ENCODE measurements around the gene RUNX1.

Gene RUNX1

DNA sequence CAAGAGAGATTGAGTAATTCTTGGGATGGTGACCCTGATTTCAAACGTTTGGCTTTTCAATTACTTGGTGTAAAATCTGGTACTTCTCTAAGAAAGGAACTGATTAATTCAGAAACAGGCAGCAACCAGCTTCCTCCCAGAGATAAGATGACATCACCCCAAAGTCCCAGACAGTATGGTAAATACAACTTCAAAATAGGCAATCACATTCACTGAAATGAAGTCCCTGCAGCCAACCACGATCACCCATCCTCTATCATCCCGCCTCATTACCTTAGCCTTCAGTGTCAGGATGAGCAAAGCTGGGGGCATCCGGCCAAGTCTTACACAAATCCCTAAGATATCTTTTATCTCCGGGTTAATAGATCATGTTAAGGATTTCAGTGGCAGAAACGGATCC lies 26.4 kb upstream of the RUNX1 start:
- peak; percentile 78 for ATAC-seq
- TF ChIP-seq ARNTL (CRISPR knock-in tag; IDR thresholded peaks at IDR 0.05; ENCODE audit: borderline replicate concordance, low read depth): no peak
- no peak for TF ChIP-seq ZFP3 (CRISPR knock-in tag; IDR thresholded peaks at IDR 0.05)
- TF ChIP-seq TOX (CRISPR knock-in tag; IDR thresholded peaks at IDR 0.05; ENCODE audit: borderline replicate concordance): no peak
- TF ChIP-seq RARB (CRISPR knock-in tag; IDR thresholded peaks at IDR 0.05): no peak
- no peak for TF ChIP-seq ZC3H10 (CRISPR knock-in tag; IDR thresholded peaks at IDR 0.05)
- TF ChIP-seq POU6F1 (CRISPR knock-in tag; IDR thresholded peaks at IDR 0.05; ENCODE audit: borderline replicate concordance, low read depth): no peak
- TF ChIP-seq GLIS3 (CRISPR knock-in tag; IDR thresholded peaks at IDR 0.05): no peak
- TF ChIP-seq TSHZ2 (CRISPR knock-in tag; IDR thresholded peaks at IDR 0.05): no peak
- TF ChIP-seq ZFP30 (CRISPR knock-in tag; IDR thresholded peaks at IDR 0.05): no peak
- no peak for TF ChIP-seq ZNF8 (CRISPR knock-in tag; IDR thresholded peaks at IDR 0.05)
- TF ChIP-seq TCF4 (CRISPR knock-in tag; IDR thresholded peaks at IDR 0.05; ENCODE audit: borderline replicate concordance): no peak

DNA sequence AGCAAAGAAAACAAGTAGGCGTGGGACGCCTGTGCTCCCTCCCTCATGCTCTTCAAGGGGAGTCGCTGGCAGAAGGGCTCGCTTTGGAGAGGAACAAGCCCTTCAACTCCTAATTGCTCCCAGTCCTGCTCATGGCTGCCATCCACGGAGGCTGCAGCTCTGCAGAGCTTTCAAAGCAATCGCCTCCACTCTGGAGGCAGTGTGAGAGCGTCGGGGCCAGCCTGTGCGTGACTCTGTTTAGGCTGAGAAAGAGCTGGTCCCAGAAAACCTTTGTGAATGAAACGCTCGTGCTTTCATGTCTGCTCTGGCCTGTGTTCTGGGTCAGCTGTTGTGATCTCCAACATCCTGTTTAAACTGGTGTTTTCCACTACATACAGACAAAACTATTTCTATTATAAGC lies 23.9 kb upstream of the RUNX1 start:
- no peak for ATAC-seq
- TF ChIP-seq PATZ1 (CRISPR knock-in tag; IDR thresholded peaks at IDR 0.05; ENCODE audit: borderline replicate concordance) (no peak), ZFP30 (CRISPR knock-in tag; IDR thresholded peaks at IDR 0.05) (no peak), RARB (CRISPR knock-in tag; IDR thresholded peaks at IDR 0.05) (no peak), ESRRG (CRISPR knock-in tag; IDR thresholded peaks at IDR 0.05) (no peak), TCF4 (CRISPR knock-in tag; IDR thresholded peaks at IDR 0.05; ENCODE audit: borderline replicate concordance) (no peak), ARNTL (CRISPR knock-in tag; IDR thresholded peaks at IDR 0.05; ENCODE audit: borderline replicate concordance, low read depth) (no peak), POU6F1 (CRISPR knock-in tag; IDR thresholded peaks at IDR 0.05; ENCODE audit: borderline replicate concordance, low read depth) (no peak), ZC3H10 (CRISPR knock-in tag; IDR thresholded peaks at IDR 0.05) (no peak), CSRNP3 (CRISPR knock-in tag; IDR thresholded peaks at IDR 0.05) (no peak), TOX (CRISPR knock-in tag; IDR thresholded peaks at IDR 0.05; ENCODE audit: borderline replicate concordance) (no peak), SNAI2 (CRISPR knock-in tag; IDR thresholded peaks at IDR 0.05) (no peak), ISL1 (CRISPR knock-in tag; IDR thresholded peaks at IDR 0.05) (no peak), OSR1 (CRISPR knock-in tag; IDR thresholded peaks at IDR 0.05) (no peak), CSDC2 (CRISPR knock-in tag; IDR thresholded peaks at IDR 0.05) (no peak), ZNF565 (CRISPR knock-in tag; conservative IDR thresholded peaks at IDR 0.05; ENCODE audit: low read depth) (no peak), BACH2 (CRISPR knock-in tag; IDR thresholded peaks at IDR 0.05; ENCODE audit: borderline replicate concordance) (no peak), ZNF70 (CRISPR knock-in tag; IDR thresholded peaks at IDR 0.05) (no peak)

- ATAC-seq: no peak
- TF ChIP-seq ZNF565 (CRISPR knock-in tag; conservative IDR thresholded peaks at IDR 0.05; ENCODE audit: low read depth) (no peak), ZFP30 (CRISPR knock-in tag; IDR thresholded peaks at IDR 0.05) (no peak), BACH2 (CRISPR knock-in tag; IDR thresholded peaks at IDR 0.05; ENCODE audit: borderline replicate concordance) (no peak), ZC3H10 (CRISPR knock-in tag; IDR thresholded peaks at IDR 0.05) (no peak), CSDC2 (CRISPR knock-in tag; IDR thresholded peaks at IDR 0.05) (no peak), ISL1 (CRISPR knock-in tag; IDR thresholded peaks at IDR 0.05) (no peak), SNAI2 (CRISPR knock-in tag; IDR thresholded peaks at IDR 0.05) (no peak), TSHZ2 (CRISPR knock-in tag; IDR thresholded peaks at IDR 0.05) (no peak), RARB (CRISPR knock-in tag; IDR thresholded peaks at IDR 0.05) (no peak), ESRRG (CRISPR knock-in tag; IDR thresholded peaks at IDR 0.05) (no peak)
- TF ChIP-seq, protein P1, sequence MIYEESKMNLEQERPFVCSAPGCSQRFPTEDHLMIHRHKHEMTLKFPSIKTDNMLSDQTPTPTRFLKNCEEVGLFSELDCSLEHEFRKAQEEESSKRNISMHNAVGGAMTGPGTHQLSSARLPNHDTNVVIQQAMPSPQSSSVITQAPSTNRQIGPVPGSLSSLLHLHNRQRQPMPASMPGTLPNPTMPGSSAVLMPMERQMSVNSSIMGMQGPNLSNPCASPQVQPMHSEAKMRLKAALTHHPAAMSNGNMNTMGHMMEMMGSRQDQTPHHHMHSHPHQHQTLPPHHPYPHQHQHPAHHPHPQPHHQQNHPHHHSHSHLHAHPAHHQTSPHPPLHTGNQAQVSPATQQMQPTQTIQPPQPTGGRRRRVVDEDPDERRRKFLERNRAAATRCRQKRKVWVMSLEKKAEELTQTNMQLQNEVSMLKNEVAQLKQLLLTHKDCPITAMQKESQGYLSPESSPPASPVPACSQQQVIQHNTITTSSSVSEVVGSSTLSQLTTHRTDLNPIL (CRISPR knock-in tag; IDR thresholded peaks at IDR 0.05; ENCODE audit: low read depth): no peak
Measured at GRCh38 chr21:35072557-35072956, 23.5 kb upstream of the RUNX1 start.

Measured in SK-N-SH treated with all-trans-retinoic acid at 6 μM for 48 hours (cell line).